Adrenal gland (tissue), 12 donors: ENCODE results near the gene IL12A. TPM values are rescaled to one million over a fixed set of nuclear protein-coding genes. Genes with fewer than 3 reads are reported as not detected.
A peak's percentile ranks its signal among the peaks of the same experiment; 100 is the strongest.

Experiments used
- DNase-seq, 7 donors: peaks; one replicate each; pipeline ENCODE4 v3.0.0-alpha.2; 2019 to 2020
- H3K27ac ChIP-seq, 5 donors: fragments of 200-600 bp; sonication (generic) in 4 of 5; 1 replicate in 3 of 5; 2 replicates in 2 of 5; pipeline versions ENCODE4 v1.5.1 to v1.8.0; 2016 to 2020; ENCODE audit warnings: mild to moderate bottlenecking in 1 of 5
- H3K27me3 ChIP-seq: fragments of 200-600 bp; 2 replicates; pipeline ENCODE4 v1.8.0; 2021
- H3K36me3 ChIP-seq, 2 donors: fragments of 200-600 bp; replicated peaks in 1 of 2; 1 replicate in 1 of 2; 2 replicates in 1 of 2; pipeline versions ENCODE4 v1.5.1 to v1.8.0; 2018 to 2022
- H3K4me1 ChIP-seq, 2 donors: fragments of 200-600 bp; replicated peaks in 1 of 2; 1 replicate in 1 of 2; 2 replicates in 1 of 2; pipeline versions ENCODE4 v1.5.1 to v1.8.0; 2018 to 2021
- H3K4me3 ChIP-seq, 4 donors: fragments of 200-600 bp; sonication (generic) in 3 of 4; one replicate each; pipeline ENCODE4 v1.5.1; 2016 to 2018
- H3K9me3 ChIP-seq, 3 donors: fragments of 200-600 bp; sonication (generic) in 1 of 3; replicated peaks in 1 of 3; 1 replicate in 2 of 3; 2 replicates in 1 of 3; pipeline versions ENCODE4 v1.5.1 to v1.8.0; 2016 to 2021
- CTCF ChIP-seq, 6 experiments: fragments of 450-650 bp in 4 of 6; fragments of 200-600 bp in 2 of 6; sonication (generic) in 1 of 6; IDR thresholded peaks; 1 replicate in 5 of 6; 2 replicates in 1 of 6; pipeline versions ENCODE4 v1.5.1 to v1.8.0; 2016 to 2021; ENCODE audit warnings: antibody characterized with exemption in 6 of 6, mild to moderate bottlenecking in 2 of 6, moderate library complexity in 1 of 6
- POLR2A ChIP-seq, 2 donors: fragments of 450-650 bp; IDR thresholded peaks; one replicate each; pipeline ENCODE4 v1.6.1; 2017; ENCODE audit warnings: antibody characterized with exemption in 2 of 2, mild to moderate bottlenecking in 2 of 2, moderate library complexity in 1 of 2
- WGBS, 4 donors: extraction: QIAGEN DNeasy Blood & Tissue Kit in 2 of 4; methylation state at CpG; one replicate each; pipeline versions ENCODE4 v1.1.5 to v1.1.7; 2013 to 2017; 5-methylcytosine and 5-hydroxymethylcytosine counted together
- intact Hi-C, 2 donors: fragments of 100-400 bp; cut with DNase I; formaldehyde crosslinking; loops; one replicate each; pipeline versions ENCODE4 v1.14.1 to v1.15.0; 2022 to 2023
- polyA plus RNA-seq, 3 donors: library from polyadenylated mRNA; stranded (reverse); fragments of 200-250 nt in 2 of 3; fragments of 350-450 nt in 1 of 3; fragmentation: Illumina TruSeq in 1 of 3; extraction: RNeasy Lipid Tissue Mini Kit (QIAGEN cat#74804) in 1 of 3; gene quantifications; one replicate each; pipeline ENCODE4 v1.2.3, GENCODE V29; 2013 to 2014
- total RNA-seq, 9 donors: library from RNA; depleted of rRNA in 4 of 9; stranded (reverse); fragments of >200 nt in 4 of 9; fragments of 120-200 nt in 1 of 9; fragmentation: NEBNext Ultra II Directional in 1 of 9; extraction: Animal tissue kit (Norgen Biotek cat#: 25700) in 1 of 9; gene quantifications; one replicate each; pipeline versions ENCODE4 v1.1.0 to v1.2.4, GENCODE V29; 2013 to 2023
- donor health status: healthy with polysubstance abuse.
- donor health status: Bipolar disorder and iron deficiency.
- donor health status: DM: yes; HTN: yes; CAD: no.
- donor health status: DM: no; HTN: no; CAD: no.
- donor health status: DM: no; HTN: no; CAD: no.
- donor health status: DM: yes; HTN: yes; CAD: no.

The IL12A gene
- total and polyA plus RNA-seq, 12 donors: 0.06 to 2.8 (median 0.18) TPM; not detected in 5

- Histone ChIP-seq H3K9me3 (no peaks in the 10 kb centered on the region), H3K36me3 (no peaks in the 10 kb centered on the region), H3K4me1 (no peaks in the 10 kb centered on the region), H3K27ac (no peak overlapping the region), H3K4me3 (no peak overlapping the region), H3K27me3 (no peaks in the 10 kb centered on the region)
- intact Hi-C loops: no loop called here
- WGBS, 4 donors: 48 to 68% (median 55%) methylated on average over 2 of the region's 2 CpGs
- no peak for TF ChIP-seq CTCF (IDR thresholded peaks at IDR 0.05)
- TF ChIP-seq POLR2A (IDR thresholded peaks at IDR 0.05): no peak
- DNase-seq: no peak
Observed at GRCh38 chr3:160012108-160012507, 23.5 kb downstream of the IL12A start.

GRCh38 chr3:160016972-160017371 is 28.3 kb downstream of the IL12A start:
- H3K4me3 ChIP-seq: no peak overlapping the region
- intact Hi-C loops: no loop called here
- no peak overlapping the region for H3K27ac ChIP-seq
- no peaks in the 10 kb centered on the region for H3K27me3 ChIP-seq
- H3K9me3 ChIP-seq: no peaks in the 10 kb centered on the region
- TF ChIP-seq CTCF (IDR thresholded peaks at IDR 0.05) (no peak), POLR2A (IDR thresholded peaks at IDR 0.05) (no peak)
- H3K36me3 ChIP-seq: no peaks in the 10 kb centered on the region
- WGBS, 4 donors: 23 to 41% (median 32%) methylated on average over 1 of the region's 1 CpG
- H3K4me1 ChIP-seq: no peaks in the 10 kb centered on the region
- peak in 1 of 7 donors; percentile 13 for DNase-seq

GRCh38 chr3:160018959-160019358 is 30.3 kb downstream of the IL12A start:
- Histone ChIP-seq H3K4me1 (no peaks in the 10 kb centered on the region), H3K27me3 (no peaks in the 10 kb centered on the region), H3K9me3 (no peaks in the 10 kb centered on the region), H3K36me3 (no peaks in the 10 kb centered on the region), H3K27ac (no peak overlapping the region), H3K4me3 (no peak overlapping the region)
- no peak for DNase-seq
- intact Hi-C loops: no loop called here
- no peak for TF ChIP-seq CTCF (IDR thresholded peaks at IDR 0.05)
- TF ChIP-seq POLR2A (IDR thresholded peaks at IDR 0.05): no peak
- WGBS, 4 donors: 69 to 75% (median 72%) methylated on average over 5 of the region's 5 CpGs

GRCh38 chr3:160020057-160020711 is 31.5 kb downstream of the IL12A start:
- Histone ChIP-seq H3K4me1 (no peaks in the 10 kb centered on the region), H3K36me3 (no peaks in the 10 kb centered on the region), H3K27me3 (no peaks in the 10 kb centered on the region), H3K9me3 (no peaks in the 10 kb centered on the region), H3K27ac (no peak overlapping the region), H3K4me3 (no peak overlapping the region)
- DNase-seq: no peak
- 76 to 90% (median 84%) methylated on average over 4 of the region's 4 CpGs for WGBS, 4 donors
- intact Hi-C loops: no loop called here
- TF ChIP-seq CTCF (IDR thresholded peaks at IDR 0.05) (no peak), POLR2A (IDR thresholded peaks at IDR 0.05) (no peak)
